ENCODE results near the gene PIGA.

GRCh38 chrX:15321447-15321846 is 13.9 kb downstream of the PIGA start:
- no peak for TF ChIP-seq ELK1 (IDR thresholded peaks at IDR 0.05; ENCODE audit: low read depth, low read length)
- no peak for TF ChIP-seq CTCF (IDR thresholded peaks at IDR 0.05)
- no peak for TF ChIP-seq POLR2A (IDR thresholded peaks at IDR 0.05; ENCODE audit: low read length)
- no peak for TF ChIP-seq HDAC2 (IDR thresholded peaks at IDR 0.05)
- no peak for TF ChIP-seq CBX2 (IDR thresholded peaks at IDR 0.05; ENCODE audit: borderline replicate concordance, low read depth)
- no peak for TF ChIP-seq RNF2 (IDR thresholded peaks at IDR 0.05; ENCODE audit: borderline replicate concordance, low read depth)
- no peak for TF ChIP-seq MAX (IDR thresholded peaks at IDR 0.05)
- no peak for TF ChIP-seq JUN (IDR thresholded peaks at IDR 0.05)
- TF ChIP-seq EP300 (IDR thresholded peaks at IDR 0.05) = no peak
- TF ChIP-seq RCOR1 (IDR thresholded peaks at IDR 0.05; ENCODE audit: low read depth, low read length) = no peak
- no peak for TF ChIP-seq ESRRA (IDR thresholded peaks at IDR 0.05; ENCODE audit: borderline replicate concordance, low read length)
- TF ChIP-seq SMC3 (IDR thresholded peaks at IDR 0.05) = no peak
